IMR-90 (cell line): ENCODE results near the gene PEX16. TPM values are rescaled to one million over a fixed set of nuclear protein-coding genes. Genes with fewer than 3 reads are reported as not detected.

Experiments
- ATAC-seq: fragments of 200-7000 bp; cut with Tn5 transposase; 2 replicates; pipeline ENCODE4 v1.9.1; 2020; ENCODE audit warnings: low read depth, mild to moderate bottlenecking, moderate library complexity
- BruUV-seq: library from RNA; stranded (reverse); fragments of 400-500 nt; replicated peaks from 2 replicates; lab custom pipeline; 2021; lab: Mats Ljungman, UMichigan
- CTCF ChIA-PET: fragments of 300-600 bp; formaldehyde crosslinking; extraction: SDS; loops from one replicate; lab custom pipeline; 2021; ENCODE audit warnings: antibody characterized with exemption; lab: Yijun Ruan, JAX
- POLR2A ChIA-PET: fragments of 300-600 bp; sonication (Branson Sonifier 250); formaldehyde crosslinking; loops from one replicate; lab custom pipeline; 2022; ENCODE audit warnings: antibody characterized with exemption; ENCODE audit not compliant: unreplicated experiment; lab: Charles Lee
- DNase-seq: peaks from one replicate; pipeline ENCODE4 v3.0.0; 2013
- H2AFZ ChIP-seq: replicated peaks from 2 replicates; pipeline ENCODE3; 2013; ENCODE audit warnings: low read length, mild to moderate bottlenecking; ENCODE audit not compliant: poor library complexity
- H2AK5ac ChIP-seq: 2 replicates; pipeline ENCODE4 v1.6.1; 2013; ENCODE audit warnings: low read depth, low read length, inconsistent platforms
- H2AK9ac ChIP-seq: replicated peaks from 2 replicates; pipeline ENCODE3; 2013; ENCODE audit warnings: mild to moderate bottlenecking, low read depth, low read length, moderate library complexity; ENCODE audit not compliant: poor library complexity
- H2BK120ac ChIP-seq: 2 replicates; pipeline ENCODE4 v1.6.1; 2013; ENCODE audit warnings: low read depth, low read length, inconsistent platforms
- H2BK15ac ChIP-seq: 3 replicates; pipeline ENCODE4 v1.6.1; 2013; ENCODE audit warnings: low read depth, low read length, inconsistent platforms
- H2BK20ac ChIP-seq: 2 replicates; pipeline ENCODE4 v1.6.1; 2013; ENCODE audit warnings: low read depth, mild to moderate bottlenecking, inconsistent platforms, low read length, moderate library complexity
- H2BK5ac ChIP-seq: 2 replicates; pipeline ENCODE4 v1.6.1; 2013; ENCODE audit warnings: mild to moderate bottlenecking, low read depth, low read length, inconsistent platforms; ENCODE audit not compliant: poor library complexity, severe bottlenecking
- H3K14ac ChIP-seq: replicated peaks from 2 replicates; pipeline ENCODE4 v1.6.1; 2013; ENCODE audit warnings: low read depth, low read length, inconsistent platforms
- H3K18ac ChIP-seq: 2 replicates; pipeline ENCODE4 v1.6.1; 2013; ENCODE audit warnings: low read depth, low read length, control low read depth
- H3K23ac ChIP-seq: 2 replicates; pipeline ENCODE4 v1.6.1; 2013; ENCODE audit warnings: low read depth, low read length, inconsistent platforms
- H3K27ac ChIP-seq: 2 replicates; pipeline ENCODE4 v1.5.1; 2013; ENCODE audit warnings: mild to moderate bottlenecking, control low read depth, low read length; ENCODE audit not compliant: insufficient read depth
- H3K27me3 ChIP-seq: 2 replicates; pipeline ENCODE4 v1.6.1; 2013; ENCODE audit warnings: low read length; ENCODE audit not compliant: control insufficient read depth, insufficient read depth
- H3K36me3 ChIP-seq: 2 replicates; pipeline ENCODE4 v1.6.1; 2013; ENCODE audit warnings: low read length, mixed read lengths; ENCODE audit not compliant: control insufficient read depth, insufficient read depth
- H3K4ac ChIP-seq: 2 replicates; pipeline ENCODE4 v1.6.1; 2013; ENCODE audit warnings: low read depth, low read length, inconsistent platforms
- H3K4me1 ChIP-seq: 2 replicates; pipeline ENCODE4 v1.6.1; 2013; ENCODE audit warnings: low read length, mixed read lengths; ENCODE audit not compliant: control insufficient read depth, insufficient read depth
- H3K4me2 ChIP-seq: 2 replicates; pipeline ENCODE4 v1.6.1; 2013; ENCODE audit warnings: low read depth, mild to moderate bottlenecking, control low read depth, low read length, moderate library complexity
- H3K4me3 ChIP-seq: 2 replicates; pipeline ENCODE4 v1.5.1; 2013; ENCODE audit warnings: low read depth, mild to moderate bottlenecking, control low read depth, low read length, moderate library complexity; ENCODE audit not compliant: insufficient read depth
- H3K56ac ChIP-seq: 2 replicates; pipeline ENCODE4 v1.6.1; 2013; ENCODE audit warnings: low read length, inconsistent platforms; ENCODE audit not compliant: insufficient read depth; ENCODE audit errors: extremely low read depth
- H3K79me1 ChIP-seq, 2 experiments: 2 replicates each; pipeline ENCODE4 v1.6.1; 2013; ENCODE audit warnings: low read length in 2 of 2, inconsistent platforms in 1 of 2, low read depth in 1 of 2
- H3K9ac ChIP-seq: 2 replicates; pipeline ENCODE4 v1.6.1; 2013; ENCODE audit warnings: low read depth, low read length, control low read depth
- H3K9me1 ChIP-seq: 2 replicates; pipeline ENCODE4 v1.6.1; 2013; ENCODE audit warnings: low read length, inconsistent platforms; ENCODE audit not compliant: insufficient read depth
- H3K9me3 ChIP-seq: 2 replicates; pipeline ENCODE4 v1.6.1; 2013; ENCODE audit warnings: low read length; ENCODE audit not compliant: control insufficient read depth, insufficient read depth
- H4K20me1 ChIP-seq: 2 replicates; pipeline ENCODE4 v1.6.1; 2013; ENCODE audit warnings: low read length, inconsistent platforms; ENCODE audit not compliant: insufficient read depth
- H4K5ac ChIP-seq: 2 replicates; pipeline ENCODE4 v1.6.1; 2013; ENCODE audit warnings: mild to moderate bottlenecking, low read depth, low read length, control low read depth
- H4K8ac ChIP-seq, 2 experiments: 2 replicates each; pipeline ENCODE4 v1.6.1; 2013; ENCODE audit warnings: low read depth in 2 of 2, low read length in 2 of 2, control low read depth in 1 of 2, inconsistent platforms in 1 of 2
- H4K91ac ChIP-seq: 2 replicates; pipeline ENCODE4 v1.6.1; 2013; ENCODE audit warnings: low read depth, low read length, inconsistent platforms; ENCODE audit not compliant: insufficient read depth
- CHD1 ChIP-seq: IDR thresholded peaks from 2 replicates; pipeline ENCODE4 v1.6.1; 2012; ENCODE audit warnings: low read depth, low read length, improper control_type of control experiment
- CTCF ChIP-seq: conservative IDR thresholded peaks from 2 replicates; pipeline ENCODE4 v1.5.1; 2012; ENCODE audit warnings: mild to moderate bottlenecking, low read depth, low read length, improper control_type of control experiment
- MAZ ChIP-seq: IDR thresholded peaks from 2 replicates; pipeline ENCODE4 v1.6.1; 2012; ENCODE audit warnings: low read depth, mild to moderate bottlenecking, low read length, improper control_type of control experiment, moderate library complexity, borderline replicate concordance
- MXI1 ChIP-seq: IDR thresholded peaks from 2 replicates; pipeline ENCODE4 v1.6.1; 2012; ENCODE audit warnings: low read depth, mild to moderate bottlenecking, low read length, moderate library complexity, borderline replicate concordance
- RAD21 ChIP-seq: IDR thresholded peaks from 2 replicates; pipeline ENCODE4 v1.6.1; 2012; ENCODE audit warnings: low read length, improper control_type of control experiment
- RCOR1 ChIP-seq: IDR thresholded peaks from 2 replicates; pipeline ENCODE4 v1.6.1; 2012; ENCODE audit warnings: mild to moderate bottlenecking, low read length, improper control_type of control experiment; ENCODE audit not compliant: insufficient replicate concordance
- RFX5 ChIP-seq: IDR thresholded peaks from 2 replicates; pipeline ENCODE4 v1.8.0; 2012; ENCODE audit warnings: low read depth, mild to moderate bottlenecking, low read length, moderate library complexity
- WGBS, 2 experiments: methylation state at CpG; one replicate each; pipeline versions ENCODE4 v1.1.5 to v1.1.7; 2013; ENCODE audit warnings: missing lambda C conversion rate in 2 of 2; ENCODE audit not compliant: insufficient read length in 1 of 2; ENCODE audit errors: extremely low coverage in 2 of 2; 5-methylcytosine and 5-hydroxymethylcytosine counted together
- dilution Hi-C: fragments of 300-500 bp; cut with HindIII; formaldehyde crosslinking; loops from one replicate; pipeline ENCODE4 v1.14.3; 2018; ENCODE audit warnings: low sequenced_read_pairs; ENCODE audit not compliant: unreplicated experiment
- in situ Hi-C: fragments of 300-500 bp; cut with MboI; formaldehyde crosslinking; loops from 3 replicates; pipeline ENCODE4 v1.14.3; 2019; ENCODE audit warnings: low sequenced_read_pairs, inconsistent platforms, mixed read lengths
- intact Hi-C: fragments of 100-400 bp; cut with micrococcal nuclease; formaldehyde crosslinking; loops from 2 replicates; pipeline ENCODE4 v1.10.0; 2022
- polyA plus RNA-seq, 3 experiments: library from polyadenylated mRNA; depleted of rRNA; stranded (reverse); fragments of >200 nt; gene quantifications; 2 replicates each; pipeline ENCODE4 v1.2.3, GENCODE V29; 2012; ENCODE audit warnings: low replicate concordance in 1 of 3
- total RNA-seq: library from RNA; depleted of rRNA; stranded (reverse); fragments of >200 nt; gene quantifications from 2 replicates; pipeline ENCODE4 v1.2.3, GENCODE V29; 2012

Gene PEX16
- total and polyA plus RNA-seq, 2 of the 4 experiments (the other 2 are of a cell fraction) = 17.9 to 23.3 TPM

- Histone ChIP-seq H3K9ac (no peak overlapping the region), H2AFZ (no peak overlapping the region), H3K4ac (no peak overlapping the region), H3K36me3 (no peaks in the 10 kb centered on the region), H3K56ac (no peak overlapping the region), H2BK5ac (no peak overlapping the region), H4K5ac (no peak overlapping the region), H3K79me1 (no peaks in the 10 kb centered on the region), H4K8ac (no peak overlapping the region), H3K27ac (no peak overlapping the region), H2AK5ac (no peak overlapping the region), H3K23ac (no peak overlapping the region), H4K91ac (no peak overlapping the region), H2BK15ac (no peak overlapping the region), H3K27me3 (peaks cover 49% of the 10 kb centered on the region), H3K4me1 (no peaks in the 10 kb centered on the region), H3K9me1 (no peaks in the 10 kb centered on the region; the same call in 1 of the 2 replicates), H2BK120ac (no peak overlapping the region), H3K14ac (no peak overlapping the region), H3K4me3 (no peak overlapping the region), H4K20me1 (peaks cover 5% of the 10 kb centered on the region; the same call in 1 of the 2 replicates), H2AK9ac (no peak overlapping the region), H3K18ac (no peak overlapping the region), H3K4me2 (no peak overlapping the region), H2BK20ac (no peak overlapping the region), H3K9me3 (no peaks in the 10 kb centered on the region)
- DNase-seq = no peak
- intact Hi-C loops (no loop called here), in situ Hi-C loops (no loop called here), dilution Hi-C loops (no loop called here)
- ChIA-PET POLR2A (no interaction called here), CTCF (no interaction called here)
- TF ChIP-seq RFX5 = no peak
- TF ChIP-seq RAD21 = no peak
- no peak for TF ChIP-seq MXI1
- no peak for TF ChIP-seq MAZ
- TF ChIP-seq CHD1 = no peak
- no peak for TF ChIP-seq CTCF
- TF ChIP-seq RCOR1 = no peak
- no TSS peak for BruUV-seq
- WGBS, 2 experiments = 21% methylated on average over 3 of the region's 6 CpGs; no CpG with 5 or more reads in 1 of the 2 experiments
- no peak for ATAC-seq
Observed at GRCh38 chr11:45894555-45895247, 23.0 kb downstream of the PEX16 start.
